Pulmonary artery endothelial cell (primary cell): ENCODE measurements around the gene ZNF91. TPM values are rescaled to one million over a fixed set of nuclear protein-coding genes. Genes with fewer than 3 reads are reported as not detected.
"Not testable (repeated sequence)": the region's sequence is repeated elsewhere in the genome, so short reads cannot be mapped to it uniquely, and the experiment has no call there.

Experiments used
- DNase-seq: peaks from one replicate; pipeline ENCODE4 v3.0.0-alpha.2; 2011; ENCODE audit warnings: low read depth, low spot score
- total RNA-seq: library from RNA; depleted of rRNA; stranded (reverse); fragments of >200 nt; gene quantifications from 2 replicates; pipeline ENCODE4 v1.2.3, GENCODE V29; 2014

Gene ZNF91
- total RNA-seq, 1 donor from 2014 or later = 8.4 TPM

DNA sequence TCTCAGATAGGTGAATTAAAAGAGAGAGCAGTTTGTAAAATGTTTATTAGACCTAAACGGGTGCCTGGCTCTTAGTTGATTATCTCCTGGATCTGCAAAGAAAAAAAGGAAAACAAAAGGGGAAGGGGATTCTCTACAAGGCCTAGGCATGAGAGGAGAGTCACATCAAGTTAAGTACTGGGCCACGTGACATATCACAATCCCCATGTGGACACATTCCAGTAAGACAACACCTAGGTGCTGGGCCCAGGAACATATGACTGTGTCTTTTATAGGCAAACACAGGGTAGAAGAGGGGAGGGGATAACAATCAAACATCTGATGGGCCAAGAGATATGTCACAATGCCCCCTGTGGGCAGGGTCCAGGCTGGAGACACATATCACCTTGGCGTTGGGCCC is 4.2 kb upstream of the ZNF91 start:
- DNase-seq = no peak

DNA sequence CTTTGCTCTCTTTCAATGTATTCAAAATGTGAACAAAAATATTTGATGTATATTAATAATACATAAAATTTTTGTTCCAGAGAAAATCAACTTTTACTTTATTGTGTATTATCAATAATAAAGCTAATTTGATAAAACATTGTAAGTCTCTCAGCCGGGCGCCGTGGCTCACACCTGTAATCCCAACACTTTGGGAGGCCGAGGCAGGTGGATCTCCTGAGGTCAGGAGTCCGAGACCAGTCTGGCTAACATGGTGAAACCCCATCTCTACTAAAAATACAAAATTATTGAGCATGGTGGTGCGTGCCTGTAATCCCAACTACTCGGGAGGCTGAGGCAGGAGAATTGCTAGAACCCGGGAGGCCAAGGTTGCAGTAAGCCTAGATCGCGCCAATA is 449 bp upstream of the ZNF91 start:
- DNase-seq = not testable (repeated sequence)

DNA sequence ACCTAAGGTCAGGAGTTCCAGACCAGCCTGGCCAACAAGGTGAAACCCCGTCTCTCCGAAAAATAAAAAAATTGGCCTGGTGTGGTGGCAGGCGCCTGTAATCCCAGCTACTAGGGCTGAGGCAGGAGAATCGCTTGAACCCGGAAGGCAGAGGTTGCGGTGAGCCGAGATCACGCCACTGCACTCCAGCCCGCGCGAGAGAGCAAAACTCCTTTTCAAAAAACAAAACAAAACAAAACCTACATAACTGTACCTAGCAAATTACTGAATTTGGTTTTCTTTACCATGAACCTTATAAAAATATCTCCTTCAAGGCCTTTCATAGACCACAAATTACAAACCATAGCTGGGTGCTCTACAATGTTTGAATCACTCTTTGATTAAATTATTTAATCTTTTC is 760 bp downstream of the ZNF91 start:
- no peak for DNase-seq

DNA sequence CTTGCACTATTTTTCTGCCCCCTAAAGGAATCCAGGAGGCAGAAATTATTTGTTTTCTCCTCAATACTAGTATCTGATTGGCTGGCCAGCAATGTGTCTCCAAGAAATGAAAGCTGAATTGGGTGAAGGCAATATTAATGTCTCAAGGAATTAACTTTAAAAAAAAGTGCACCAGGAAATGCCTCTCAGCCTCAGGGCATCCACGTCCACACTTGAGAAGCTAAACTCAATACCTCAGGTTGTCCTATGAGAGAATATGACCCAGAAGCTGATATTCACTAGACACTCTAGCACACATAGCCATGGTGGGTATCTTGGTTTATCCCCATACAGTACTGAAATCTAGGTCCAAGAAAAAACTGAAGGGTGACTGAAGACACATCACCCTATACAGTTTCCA is 2.1 kb downstream of the ZNF91 start:
- no peak for DNase-seq

DNA sequence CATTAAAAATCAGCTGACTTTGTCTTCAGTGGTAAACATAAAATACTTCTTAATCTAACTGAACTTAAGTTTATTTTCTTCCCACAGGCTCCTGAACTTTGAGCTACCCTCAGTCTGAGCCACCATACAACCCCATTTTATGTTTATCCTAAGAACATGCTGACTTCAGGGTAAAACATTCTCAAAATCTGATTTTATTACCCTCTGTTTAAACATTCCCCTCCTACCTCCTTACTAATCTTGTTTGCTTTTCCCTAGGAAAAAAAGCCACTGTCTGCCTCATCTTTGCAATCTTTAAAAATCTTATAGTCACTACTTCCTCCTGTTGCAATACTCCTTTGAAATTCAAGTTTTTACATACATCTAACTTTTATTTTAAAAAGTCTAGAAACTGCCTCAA is 4.0 kb downstream of the ZNF91 start:
- DNase-seq = no peak

DNA sequence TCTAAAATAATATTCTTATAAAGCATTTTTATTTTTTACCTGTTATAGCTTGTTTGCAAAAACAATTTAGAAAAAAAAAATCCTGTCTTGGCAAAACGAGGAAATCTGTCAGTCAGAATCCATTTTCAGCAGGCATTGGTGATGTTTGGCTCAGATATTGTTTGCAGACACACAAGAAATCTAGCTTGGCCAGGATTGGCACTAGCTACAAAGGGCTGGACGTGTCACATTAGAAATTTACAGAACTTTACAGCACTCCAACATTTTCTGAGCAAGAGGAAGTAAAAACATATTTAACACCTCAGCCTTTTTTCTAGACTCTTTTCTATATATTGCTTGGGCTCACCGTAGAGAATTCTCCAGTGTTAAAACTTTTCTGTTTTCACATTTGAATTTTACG is 9.9 kb downstream of the ZNF91 start:
- no peak for DNase-seq

DNA sequence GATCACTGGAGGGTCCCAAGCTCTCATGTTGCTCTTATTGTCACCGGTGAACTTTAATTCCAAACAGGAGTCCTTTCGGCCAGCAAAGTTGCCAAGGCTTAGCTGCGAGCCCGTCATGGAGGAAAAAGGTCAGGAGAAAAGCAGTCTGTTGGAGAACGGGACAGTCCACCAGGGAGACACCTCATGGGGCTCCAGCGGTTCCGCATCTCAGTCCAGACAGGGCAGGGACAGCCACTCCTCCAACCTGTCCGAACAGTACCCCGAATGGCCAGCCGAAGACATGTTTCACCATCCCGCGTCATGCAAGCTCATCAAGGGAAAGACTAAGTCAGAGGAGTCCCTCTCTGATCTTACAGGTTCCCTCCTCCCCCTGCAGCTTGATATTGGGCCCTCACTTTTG is 10.4 kb downstream of the ZNF91 start:
- DNase-seq = no peak

DNA sequence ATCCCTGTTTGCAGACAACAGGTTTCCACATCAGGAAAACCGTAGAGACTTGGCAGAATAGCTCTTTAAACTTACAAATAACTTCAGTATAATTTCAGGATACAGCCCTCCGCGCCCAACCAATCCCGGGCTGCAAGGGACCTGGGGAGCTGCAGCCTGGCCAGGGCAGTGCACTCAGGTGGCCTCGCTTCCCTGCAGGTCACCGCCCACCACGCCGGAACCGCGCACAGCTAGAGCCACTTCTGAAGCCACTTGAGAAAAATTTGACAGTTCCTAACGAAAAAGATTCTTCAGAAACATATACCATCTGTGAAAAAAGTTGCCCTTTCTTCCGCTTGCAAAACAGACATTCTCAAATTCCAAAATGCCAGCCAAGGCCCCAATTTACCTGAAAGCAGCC is 11.1 kb downstream of the ZNF91 start:
- no peak for DNase-seq

DNA sequence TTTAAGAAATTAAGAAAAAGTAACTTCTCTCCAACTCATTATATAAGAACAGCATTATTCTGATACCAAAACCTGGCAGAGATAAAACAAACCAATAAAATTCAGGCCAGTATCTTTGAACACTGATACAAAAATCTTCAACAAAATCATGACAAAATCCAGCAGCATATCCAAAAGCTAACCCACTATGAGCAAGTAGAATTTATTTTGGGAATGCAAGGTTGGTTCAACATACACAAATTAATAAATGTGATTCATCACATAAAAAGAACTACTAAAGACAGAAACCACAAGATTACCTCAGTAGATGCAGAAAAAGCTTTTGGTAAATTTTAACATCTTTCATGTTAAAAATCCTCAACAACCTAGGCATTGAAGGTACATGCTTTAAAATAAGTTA is 12.3 kb downstream of the ZNF91 start:
- DNase-seq = no peak

DNA sequence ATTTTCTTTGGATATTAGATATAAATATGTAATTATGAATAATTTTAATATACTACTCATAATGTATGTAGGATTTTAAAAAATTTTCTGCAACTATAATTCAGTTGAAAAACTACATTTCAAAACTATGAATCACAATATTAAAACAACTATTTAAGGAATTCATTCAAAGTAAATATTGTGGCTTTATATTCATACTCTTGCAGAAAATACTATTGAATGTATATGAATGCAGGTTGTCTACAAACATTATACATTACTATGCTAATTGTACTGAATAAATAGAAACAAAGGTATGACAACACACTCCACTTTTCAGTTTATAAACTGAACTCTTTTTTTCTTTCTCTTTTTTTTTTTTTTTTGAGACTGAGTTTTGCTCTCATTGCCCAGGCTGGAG is 14.2 kb downstream of the ZNF91 start:
- no peak for DNase-seq

DNA sequence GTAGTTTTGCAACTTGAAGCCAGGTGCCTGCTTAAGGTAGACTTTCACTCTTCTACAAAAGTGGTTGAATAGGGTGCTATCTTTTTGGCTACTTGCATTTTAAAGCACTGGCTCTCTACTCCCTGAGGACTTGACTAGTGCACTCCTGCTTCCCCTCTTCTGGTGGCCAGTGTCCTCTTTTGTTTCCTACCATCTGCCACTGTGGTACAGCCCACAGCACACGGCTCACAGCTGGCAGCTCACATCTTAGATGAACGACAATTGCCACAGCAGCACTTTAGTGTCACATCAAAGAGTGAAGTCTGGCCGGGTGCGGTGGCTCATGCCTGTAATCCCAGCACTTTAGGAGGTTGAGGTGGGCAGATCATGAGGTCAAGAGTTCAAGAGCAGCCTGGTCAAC is 15.6 kb downstream of the ZNF91 start:
- not testable (repeated sequence) for DNase-seq

DNA sequence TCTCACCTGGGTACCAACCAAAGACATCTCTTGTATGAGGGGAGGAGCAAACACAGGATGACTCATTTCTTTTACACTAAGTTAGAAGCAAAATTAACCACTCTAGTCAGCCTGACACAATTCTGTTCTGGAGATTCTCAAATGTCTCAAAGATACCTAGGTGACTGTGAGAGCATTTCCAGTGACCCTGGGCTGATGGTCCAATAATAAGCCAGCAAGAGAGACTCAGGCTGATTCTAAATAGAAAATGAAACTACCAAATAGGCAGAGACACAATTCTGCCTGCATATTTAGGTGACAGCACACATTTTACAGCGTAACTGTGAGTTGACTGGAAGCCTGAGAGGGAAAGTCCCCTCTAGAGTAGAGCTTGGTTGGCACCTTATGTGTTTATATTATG is 16.3 kb downstream of the ZNF91 start:
- no peak for DNase-seq

DNA sequence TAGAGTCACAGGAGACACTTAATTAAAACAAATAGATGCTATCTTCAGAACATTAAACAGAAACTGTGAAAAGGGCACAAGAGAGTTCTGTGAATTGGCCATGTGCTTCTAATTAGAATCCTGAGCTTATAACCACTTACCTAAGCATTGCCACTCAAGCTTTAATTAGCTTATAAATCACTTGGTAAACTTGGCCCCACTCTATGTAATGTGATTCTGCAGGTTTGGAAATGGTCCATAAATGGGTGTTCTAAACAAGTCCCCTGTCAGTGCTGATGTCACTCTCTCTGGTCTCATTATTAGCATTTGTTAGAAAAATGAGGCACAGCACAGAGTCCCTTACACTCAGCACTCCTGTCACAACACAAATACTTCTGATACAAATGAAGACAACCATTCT is 18.0 kb downstream of the ZNF91 start:
- no peak for DNase-seq

DNA sequence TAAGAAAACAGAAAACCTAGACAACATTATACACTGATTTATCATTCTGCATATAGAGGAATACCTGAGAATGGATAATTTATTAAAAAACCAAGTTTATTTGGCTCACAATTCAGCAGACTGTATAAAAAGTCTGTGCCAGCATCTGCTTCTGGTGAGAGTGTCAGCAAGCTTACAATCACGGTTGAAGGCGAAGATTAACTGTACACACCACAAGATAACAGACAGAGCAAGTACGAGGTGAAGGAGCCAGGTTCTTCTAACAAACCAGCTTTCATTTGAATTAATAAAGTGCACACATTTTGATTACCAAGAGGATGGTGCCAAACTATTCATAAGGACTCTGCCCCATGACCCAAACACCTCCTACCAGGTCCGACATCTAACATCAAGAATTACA is 28.8 kb downstream of the ZNF91 start:
- no peak for DNase-seq

DNA sequence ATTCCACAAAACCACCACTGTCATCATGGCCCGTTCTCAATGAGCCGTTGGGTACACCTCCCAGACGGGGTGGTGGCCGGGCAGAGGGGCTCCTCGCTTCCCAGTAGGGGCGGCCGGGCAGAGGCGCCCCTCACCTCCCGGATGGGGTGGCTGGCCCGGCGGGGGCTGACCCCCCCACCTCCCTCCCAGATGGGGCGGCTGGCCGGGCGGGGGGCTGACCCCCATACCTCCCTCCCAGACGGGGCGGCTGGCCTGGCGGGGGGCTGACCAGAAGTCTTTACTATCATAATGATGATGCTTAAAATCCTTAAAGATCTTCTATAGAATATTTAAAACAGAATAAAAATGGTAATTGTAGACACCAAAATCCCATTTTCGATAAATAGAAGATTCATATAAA is 29.2 kb downstream of the ZNF91 start:
- not testable (repeated sequence) for DNase-seq

DNA sequence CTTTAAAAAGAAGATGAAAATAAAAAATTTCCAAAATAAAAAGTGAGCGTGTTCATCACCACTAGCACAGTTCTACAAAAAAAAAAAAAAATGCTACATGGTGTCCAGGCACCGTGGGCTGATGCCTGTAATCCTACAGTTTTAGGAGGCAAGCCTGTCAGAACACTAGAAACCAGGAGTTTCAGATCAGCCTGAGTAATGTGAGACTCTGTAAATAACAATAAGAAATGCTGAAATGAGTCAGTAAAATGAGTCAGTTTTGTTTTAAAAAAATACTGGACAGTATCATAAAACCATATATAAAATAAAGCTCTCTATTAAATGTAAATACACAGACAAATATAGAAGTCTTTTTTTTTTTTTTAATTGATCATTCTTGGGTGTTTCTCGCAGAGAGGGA is 30.0 kb downstream of the ZNF91 start:
- no peak for DNase-seq

DNA sequence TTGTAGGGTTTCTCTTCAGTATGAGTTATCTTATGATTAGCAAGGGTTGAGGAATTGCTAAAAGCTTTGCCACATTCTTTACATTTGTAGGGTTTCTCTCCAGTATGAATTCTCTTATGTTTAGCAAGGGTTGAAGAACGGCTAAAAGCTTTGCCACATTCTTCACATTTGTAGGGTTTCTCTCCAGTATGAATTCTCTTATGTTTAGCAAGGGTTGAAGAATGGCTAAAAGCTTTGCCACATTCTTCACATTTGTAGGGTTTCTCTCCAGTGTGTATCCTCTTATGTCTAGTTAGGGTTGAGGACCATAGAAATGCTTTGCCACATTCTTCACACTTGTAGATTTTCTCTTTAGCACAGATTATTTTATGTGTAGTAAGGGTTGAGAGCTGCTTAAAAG is 33.4 kb downstream of the ZNF91 start:
- not testable (repeated sequence) for DNase-seq

DNA sequence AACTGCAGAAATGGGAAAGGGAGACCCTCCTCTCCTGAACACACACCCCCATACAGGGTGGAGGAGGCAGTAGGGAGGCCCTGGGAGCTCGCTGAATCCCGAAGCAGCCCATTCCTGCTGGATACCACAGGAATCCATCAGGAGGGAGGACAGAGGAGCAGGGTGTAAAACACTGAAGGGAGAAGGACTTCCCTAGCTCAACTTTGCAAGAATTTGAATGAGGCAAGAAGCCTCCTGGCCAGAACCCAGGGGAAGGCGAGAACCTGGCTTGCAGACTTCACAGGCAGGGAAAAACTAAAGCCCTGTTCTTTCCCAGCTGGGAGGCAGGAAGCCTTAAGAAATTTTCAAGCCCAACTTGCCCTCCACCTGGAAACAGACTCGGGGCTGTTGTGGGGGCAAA is 43.5 kb downstream of the ZNF91 start:
- DNase-seq = no peak

DNA sequence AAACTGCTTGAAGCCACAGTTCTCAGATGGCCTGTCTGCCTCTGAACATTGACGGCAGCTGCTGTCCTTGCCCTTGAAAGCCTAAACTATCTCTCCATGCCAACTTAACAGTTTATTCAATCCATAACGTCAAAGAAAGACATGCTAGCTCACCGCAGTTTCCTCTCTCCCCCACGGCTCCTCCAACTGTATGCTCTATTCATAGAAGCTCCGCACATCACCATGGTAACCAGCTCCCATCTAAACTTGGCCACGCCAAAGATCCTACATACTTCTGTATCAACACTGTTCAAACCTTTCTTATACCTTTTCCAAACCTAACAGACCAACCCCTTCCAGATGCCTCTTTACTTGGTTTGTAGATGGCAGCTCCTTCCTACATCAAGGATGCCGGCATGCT is 48.6 kb downstream of the ZNF91 start:
- no peak for DNase-seq

DNA sequence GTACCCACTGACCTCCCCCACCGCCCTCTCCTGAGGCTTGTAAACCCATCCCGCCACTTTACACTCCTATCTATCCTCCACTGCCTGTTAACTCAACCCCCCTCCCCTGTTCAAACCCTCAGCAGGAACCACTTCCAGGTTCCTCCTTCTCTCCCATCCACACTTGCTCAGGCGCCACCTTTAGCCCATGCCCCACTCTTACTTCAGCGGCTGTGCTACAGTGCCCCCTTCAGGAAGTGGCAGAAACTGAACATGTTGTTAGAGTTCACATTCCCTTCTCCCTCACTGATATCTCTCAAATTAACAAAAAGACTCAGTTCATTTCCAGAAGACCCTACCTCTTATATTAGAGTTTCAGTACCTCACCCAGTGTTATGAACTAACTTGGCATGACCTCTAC is 49.4 kb downstream of the ZNF91 start:
- DNase-seq = no peak

DNA sequence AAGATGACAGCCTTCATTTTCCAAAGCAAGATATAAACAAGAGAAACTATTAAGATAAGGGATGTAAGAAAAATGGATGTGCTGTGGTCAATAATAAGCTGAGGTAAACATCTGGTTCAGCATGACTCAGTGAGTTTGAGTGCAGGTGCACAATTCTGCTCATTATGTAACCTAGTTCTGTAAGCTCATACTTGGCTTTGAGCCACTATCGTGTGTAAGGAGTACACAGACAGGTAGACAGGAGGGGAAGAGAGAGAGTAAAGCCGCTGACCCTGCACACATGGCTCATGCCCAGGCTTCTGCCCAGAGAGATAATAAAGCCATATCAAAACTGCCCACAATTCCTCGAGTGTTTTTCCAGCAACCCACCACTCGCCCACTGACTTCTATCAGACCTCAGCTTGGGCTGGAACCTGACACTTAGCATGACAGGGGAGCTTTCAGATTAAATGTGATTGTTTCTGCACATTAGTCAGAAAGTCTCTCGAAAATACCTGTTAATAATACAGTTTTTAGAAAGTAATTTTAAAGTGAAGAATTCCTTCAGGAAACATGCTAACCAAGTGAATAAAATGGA is 51.7 kb downstream of the ZNF91 start:
- no peak for DNase-seq

DNA sequence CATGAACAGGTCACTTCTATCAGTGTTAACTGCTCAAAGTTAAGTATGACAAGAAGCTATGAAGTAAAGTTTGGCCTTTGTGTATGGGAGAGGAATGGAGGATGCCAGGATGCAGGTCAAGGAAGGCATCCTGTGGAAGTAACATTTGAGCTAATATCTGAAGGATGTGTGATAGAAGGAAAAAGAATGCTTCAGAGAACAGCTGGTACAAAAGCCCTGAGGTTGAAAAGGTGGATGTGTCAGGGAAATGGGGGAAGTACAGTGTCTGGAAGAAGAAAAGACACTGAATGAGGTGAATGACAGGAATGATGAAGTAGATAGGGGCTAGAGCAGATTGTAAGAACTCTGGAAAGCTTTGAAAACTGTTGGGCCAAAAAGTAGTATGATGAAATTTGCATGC is 67.1 kb downstream of the ZNF91 start:
- no peak for DNase-seq

DNA sequence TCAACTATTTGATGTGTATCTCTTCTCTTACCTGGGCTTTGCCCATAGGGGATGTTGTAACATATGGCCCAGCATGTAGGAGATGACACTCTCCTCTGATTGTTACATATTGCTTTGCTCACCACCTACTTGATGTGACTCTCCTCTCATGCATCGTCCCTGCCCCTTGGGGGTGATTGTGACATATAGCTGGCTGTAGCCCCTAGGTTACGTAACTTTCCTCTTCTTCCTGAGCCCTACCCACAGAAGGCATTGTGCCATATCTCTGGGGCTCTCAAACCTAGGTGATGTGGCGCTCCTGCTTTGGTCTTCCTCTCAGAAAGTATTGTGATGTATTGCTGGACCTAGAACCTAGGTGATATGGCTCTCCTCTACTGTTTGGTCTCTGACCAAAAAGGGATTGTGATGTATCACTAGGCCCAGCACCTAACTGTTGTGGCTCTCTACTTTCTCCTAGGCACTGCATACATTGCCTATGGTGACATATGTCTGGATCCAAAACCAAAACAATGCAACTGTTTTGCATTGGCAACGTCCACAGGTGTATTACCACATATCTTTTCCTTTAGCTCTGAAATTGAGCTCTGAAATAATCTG is 73.2 kb downstream of the ZNF91 start:
- no peak for DNase-seq

DNA sequence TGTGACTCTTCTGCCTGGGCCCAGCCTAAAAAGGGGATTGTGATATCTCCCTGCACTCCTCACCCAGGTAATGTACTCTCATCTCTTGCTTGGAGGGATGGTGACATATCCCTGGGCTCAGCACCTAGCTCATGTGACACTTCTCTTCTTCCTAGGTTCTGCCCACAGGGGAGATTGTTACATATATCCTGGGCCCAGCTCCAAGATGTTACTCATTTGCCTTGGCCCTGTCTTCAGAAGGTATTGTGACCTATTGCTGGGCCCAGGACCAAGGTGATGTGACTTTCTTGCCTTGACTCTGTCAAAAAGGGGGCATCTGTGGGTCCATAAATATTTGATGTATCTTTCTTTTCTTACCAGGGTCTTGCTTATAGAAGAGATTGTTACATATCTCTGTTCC is 73.9 kb downstream of the ZNF91 start:
- not testable (repeated sequence) for DNase-seq
